HepG2 (cell line): ENCODE results near the gene GSS. TPM values are rescaled to one million over a fixed set of nuclear protein-coding genes. Genes with fewer than 3 reads are reported as not detected.
A peak's percentile ranks its signal among the peaks of the same experiment; 100 is the strongest.

Experiments
- ATAC-seq: fragments of 200-7000 bp; cut with Tn5 transposase; 3 replicates; pipeline ENCODE4 v1.9.1; 2020; ENCODE audit warnings: mild to moderate bottlenecking, moderate library complexity
- BruUV-seq: library from RNA; stranded (reverse); fragments of 400-500 nt; replicated peaks from 2 replicates; lab custom pipeline; 2021; lab: Mats Ljungman, UMichigan
- CTCF ChIA-PET: fragments of 300-600 bp; formaldehyde crosslinking; extraction: SDS; loops from one replicate; lab custom pipeline; 2021; ENCODE audit warnings: low total read pairs, inconsistent platforms, low intra/inter-chr PET ratio; lab: Yijun Ruan, JAX
- POLR2A ChIA-PET: fragments of 350-600 bp; sonication (Branson Sonifier 250); formaldehyde crosslinking; loops from one replicate; lab custom pipeline; 2020; ENCODE audit warnings: antibody characterized with exemption, inconsistent platforms; lab: Yijun Ruan, JAX
- DNase-seq: peaks from one replicate; pipeline ENCODE4 v3.0.0-alpha.2; 2015; ENCODE audit warnings: low spot score
- FAIRE-seq: peaks from 3 replicates; lab custom pipeline; 2011; peaks lifted over from hg19 to GRCh38; lab: Jason Lieb, UNC
- H2AFZ ChIP-seq: one replicate; pipeline ENCODE4 v1.6.1; 2011; ENCODE audit warnings: low read length, inconsistent platforms
- H3K27ac ChIP-seq: fragments of 300-600 bp; 3 replicates; pipeline ENCODE4 v1.8.0; 2011; ENCODE audit warnings: mixed run types, mild to moderate bottlenecking, mixed read lengths, low read length, inconsistent platforms; ENCODE audit not compliant: insufficient read depth; ENCODE audit errors: extremely low read length
- H3K27me3 ChIP-seq, 2 experiments: fragments of 200-600 bp in 1 of 2; 2 replicates in 1 of 2; 3 replicates in 1 of 2; pipeline versions ENCODE4 v1.6.0 to v1.8.0; 2011; ENCODE audit warnings: low read length in 2 of 2, mild to moderate bottlenecking in 2 of 2, moderate library complexity in 2 of 2, inconsistent platforms in 1 of 2; ENCODE audit not compliant: insufficient read depth in 2 of 2, control insufficient read depth in 1 of 2
- H3K36me3 ChIP-seq, 2 experiments: fragments of 200-600 bp in 1 of 2; replicated peaks in 1 of 2; 2 replicates in 1 of 2; 3 replicates in 1 of 2; pipeline versions ENCODE4 v1.5.1 to v1.8.0; 2011; ENCODE audit warnings: low read length in 2 of 2, inconsistent platforms in 1 of 2; ENCODE audit not compliant: insufficient read depth in 2 of 2, control insufficient read depth in 1 of 2
- H3K4me1 ChIP-seq: 2 replicates; pipeline ENCODE4 v1.5.1; 2012; ENCODE audit warnings: low read length, inconsistent platforms; ENCODE audit not compliant: insufficient read depth
- H3K4me2 ChIP-seq: 2 replicates; pipeline ENCODE4 v1.6.0; 2011; ENCODE audit warnings: low read depth, low read length, inconsistent platforms
- H3K4me3 ChIP-seq, 3 experiments: fragments of 200-600 bp in 1 of 3; sonication (generic), shearing (Covaris generic) in 1 of 3; replicated peaks in 1 of 3; 2 replicates each; pipeline ENCODE4 v1.5.1; 2011 to 2016; ENCODE audit warnings: low read length in 3 of 3, inconsistent platforms in 2 of 3, low read depth in 2 of 3, mild to moderate bottlenecking in 2 of 3, control low read depth in 1 of 3, mixed read lengths in 1 of 3; ENCODE audit not compliant: insufficient read depth in 1 of 3
- H3K79me2 ChIP-seq: one replicate; pipeline ENCODE4 v1.6.1; 2011; ENCODE audit warnings: low read length, inconsistent platforms; ENCODE audit not compliant: insufficient read depth
- H3K9ac ChIP-seq: 2 replicates; pipeline ENCODE4 v1.6.0; 2011; ENCODE audit warnings: mild to moderate bottlenecking, low read depth, low read length, inconsistent platforms; ENCODE audit not compliant: insufficient read depth
- H3K9me3 ChIP-seq: 2 replicates; pipeline ENCODE4 v1.5.1; 2012; ENCODE audit warnings: mild to moderate bottlenecking, low read length
- H4K20me1 ChIP-seq: 2 replicates; pipeline ENCODE4 v1.6.0; 2011; ENCODE audit warnings: inconsistent platforms, mild to moderate bottlenecking, low read length, moderate library complexity; ENCODE audit not compliant: insufficient read depth
- AGO1 ChIP-seq: fragments of 200-400 bp; formaldehyde crosslinking; IDR thresholded peaks from 2 replicates; pipeline ENCODE4 v1.6.1; 2017; ENCODE audit warnings: mild to moderate bottlenecking, low read depth, low read length, moderate library complexity; ENCODE audit not compliant: poor library complexity, severe bottlenecking
- AHR ChIP-seq: IDR thresholded peaks from 2 replicates; pipeline ENCODE4 v1.6.1; 2018; ENCODE audit warnings: missing genetic modification reagents, missing compliant biosample characterization
- DR1 ChIP-seq: sonication (generic); formaldehyde crosslinking; IDR thresholded peaks from 2 replicates; pipeline ENCODE4 v1.8.0; 2021; ENCODE audit warnings: mild to moderate bottlenecking, missing genetic modification reagents, inconsistent platforms
- EEA1 ChIP-seq: sonication (generic); formaldehyde crosslinking; IDR thresholded peaks from 2 replicates; pipeline ENCODE4 v1.5.1; 2020; ENCODE audit warnings: mild to moderate bottlenecking, missing genetic modification reagents, borderline replicate concordance
- JUN ChIP-seq: sonication (generic); formaldehyde crosslinking; IDR thresholded peaks from 2 replicates; pipeline ENCODE4 v1.4.0; 2020; ENCODE audit warnings: mild to moderate bottlenecking, missing genetic modification reagents
- KDM2A ChIP-seq: sonication (generic); formaldehyde crosslinking; IDR thresholded peaks from 2 replicates; pipeline ENCODE4 v1.4.0; 2020; ENCODE audit warnings: low read depth, missing genetic modification reagents, borderline replicate concordance
- KLF12 ChIP-seq: sonication (generic); formaldehyde crosslinking; IDR thresholded peaks from 2 replicates; pipeline ENCODE4 v1.4.0; 2020; ENCODE audit warnings: missing genetic modification reagents, borderline replicate concordance
- KLF15 ChIP-seq: sonication (generic); formaldehyde crosslinking; IDR thresholded peaks from 2 replicates; pipeline ENCODE4 v1.8.1; 2023; ENCODE audit warnings: borderline replicate concordance, mild to moderate bottlenecking, inconsistent platforms, missing genetic modification reagents, mixed read lengths
- ZC3H4 ChIP-seq: sonication (generic); formaldehyde crosslinking; IDR thresholded peaks from 2 replicates; pipeline ENCODE4 v1.4.0; 2020; ENCODE audit warnings: missing genetic modification reagents, borderline replicate concordance
- ZMYM3 ChIP-seq: sonication (generic); formaldehyde crosslinking; IDR thresholded peaks from 2 replicates; pipeline ENCODE4 v1.5.1; 2020; ENCODE audit warnings: mild to moderate bottlenecking, missing genetic modification reagents
- ZNF274 ChIP-seq: sonication (generic); formaldehyde crosslinking; IDR thresholded peaks from 2 replicates; pipeline ENCODE4 v1.5.1; 2020; ENCODE audit warnings: mild to moderate bottlenecking, missing genetic modification reagents
- ZNF563 ChIP-seq: sonication (generic); formaldehyde crosslinking; IDR thresholded peaks from 2 replicates; pipeline ENCODE4 v1.8.0; 2022; ENCODE audit warnings: mild to moderate bottlenecking, moderate library complexity, missing genetic modification reagents
- ZNF777 ChIP-seq: sonication (generic); formaldehyde crosslinking; IDR thresholded peaks from 2 replicates; pipeline ENCODE4 v1.4.0; 2020; ENCODE audit warnings: missing genetic modification reagents
- WGBS: methylation state at CpG from one replicate; pipeline ENCODE4 v1.1.6; 2017; ENCODE audit warnings: low lambda C conversion rate; 5-methylcytosine and 5-hydroxymethylcytosine counted together
- in situ Hi-C: cut with HindIII; loops from 2 replicates; pipeline ENCODE4 v1.10.0; 2017; ENCODE audit warnings: low pct_unique_long_range_greater_than_20kb; ENCODE audit not compliant: extremely low pct_ligation_motif_present
- intact Hi-C: fragments of 100-400 bp; cut with micrococcal nuclease; formaldehyde crosslinking; loops from one replicate; pipeline ENCODE4 v1.10.0; 2022; ENCODE audit not compliant: unreplicated experiment
- polyA plus RNA-seq, 8 experiments: library from polyadenylated mRNA; depleted of rRNA in 3 of 8; stranded (reverse) in 7 of 8; unstranded in 1 of 8; fragments of >200 nt; fragmentation: Illumina TruSeq in 4 of 8; extraction: Trizol in 4 of 8; gene quantifications; 2 replicates each; pipeline versions ENCODE4 v1.2.1 to v1.2.3, GENCODE V29; 2011 to 2016; ENCODE audit warnings: low read depth in 4 of 8, missing spikeins in 1 of 8, mixed read lengths in 1 of 8; ENCODE audit not compliant: insufficient read depth in 1 of 8
- total RNA-seq, 5 experiments: library from RNA; depleted of rRNA; stranded (reverse); fragments of >200 nt; fragmentation: Illumina TruSeq; extraction: Trizol; gene quantifications; 2 replicates each; pipeline ENCODE4 v1.2.3, GENCODE V29; 2016; ENCODE audit warnings: low read depth in 1 of 5
- TF ChIP-seq, protein P1 (sequence below): sonication (generic); formaldehyde crosslinking; IDR thresholded peaks from 2 replicates; pipeline ENCODE4 v1.5.1; 2020; ENCODE audit warnings: mild to moderate bottlenecking, moderate library complexity, missing genetic modification reagents
- TF ChIP-seq, protein P2 (sequence below): sonication (generic); formaldehyde crosslinking; IDR thresholded peaks from 2 replicates; pipeline ENCODE4 v1.5.1; 2020; ENCODE audit warnings: missing genetic modification reagents, mild to moderate bottlenecking, borderline replicate concordance

The GSS gene
- total and polyA plus RNA-seq, 2 of the 13 experiments (the other 11 are each of a cell fraction or from before 2014, with no cell fraction given) = 80.1 to 102 TPM

DNA sequence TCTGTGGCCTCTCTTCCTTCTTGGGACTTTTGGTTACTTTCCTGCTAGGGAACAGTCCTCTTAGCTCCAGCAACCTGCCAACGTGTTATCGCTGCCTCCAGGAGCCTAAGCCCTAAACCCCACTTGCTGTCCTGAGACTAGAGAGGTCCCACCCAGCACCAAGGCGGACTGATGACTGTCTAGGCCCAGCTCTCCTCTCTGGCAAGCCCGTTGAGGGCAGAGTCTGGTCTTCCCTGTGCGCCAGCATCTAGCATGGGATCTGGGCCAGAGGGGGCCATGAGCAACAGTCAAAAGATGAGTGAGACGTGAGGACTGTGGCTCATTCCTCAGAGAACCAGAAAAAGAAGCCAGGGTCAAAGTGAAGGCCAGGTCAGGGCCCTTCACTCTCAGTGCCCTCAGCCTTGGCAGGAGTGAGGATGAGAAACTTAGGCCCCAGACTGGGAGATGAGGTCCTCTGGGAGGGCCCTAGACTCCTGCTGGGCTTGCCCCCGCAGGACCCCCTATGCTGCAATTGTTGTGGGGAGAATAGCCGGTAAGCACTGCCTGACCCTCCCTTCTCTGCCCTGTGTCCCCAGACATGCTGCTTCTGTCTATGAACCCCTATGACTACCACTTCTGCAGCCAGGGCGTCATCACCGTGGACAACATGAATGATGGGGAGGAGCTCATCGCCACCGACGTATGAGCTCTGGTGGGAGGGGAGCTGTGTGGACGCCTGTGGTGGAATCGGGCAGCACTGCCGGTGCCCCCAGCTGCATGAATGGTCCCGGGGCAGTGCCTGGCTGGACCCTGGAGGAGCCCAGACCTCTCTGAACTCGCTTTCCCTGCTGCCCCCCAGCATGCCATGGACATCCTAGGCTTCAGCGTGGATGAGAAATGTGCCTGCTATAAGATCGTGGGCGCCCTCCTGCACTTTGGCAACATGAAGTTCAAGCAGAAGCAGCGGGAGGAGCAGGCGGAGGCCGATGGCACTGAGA is 31.0 kb upstream of the GSS start (continued):
- TF ChIP-seq JUN (CRISPR knock-in tag) (no peak), DR1 (0 out of 2 replicates have a peak, but pooled peaks have one; percentile 22), ZNF563 (CRISPR knock-in tag) (0 out of 2 replicates have a peak, but pooled peaks have one; percentile 35), ZNF777 (CRISPR knock-in tag) (no peak), EEA1 (CRISPR knock-in tag) (0 out of 2 replicates have a peak, but pooled peaks have one; percentile 33), ZMYM3 (CRISPR knock-in tag) (0 out of 2 replicates have a peak, but pooled peaks have one; percentile 6)
- TF ChIP-seq, protein P1, sequence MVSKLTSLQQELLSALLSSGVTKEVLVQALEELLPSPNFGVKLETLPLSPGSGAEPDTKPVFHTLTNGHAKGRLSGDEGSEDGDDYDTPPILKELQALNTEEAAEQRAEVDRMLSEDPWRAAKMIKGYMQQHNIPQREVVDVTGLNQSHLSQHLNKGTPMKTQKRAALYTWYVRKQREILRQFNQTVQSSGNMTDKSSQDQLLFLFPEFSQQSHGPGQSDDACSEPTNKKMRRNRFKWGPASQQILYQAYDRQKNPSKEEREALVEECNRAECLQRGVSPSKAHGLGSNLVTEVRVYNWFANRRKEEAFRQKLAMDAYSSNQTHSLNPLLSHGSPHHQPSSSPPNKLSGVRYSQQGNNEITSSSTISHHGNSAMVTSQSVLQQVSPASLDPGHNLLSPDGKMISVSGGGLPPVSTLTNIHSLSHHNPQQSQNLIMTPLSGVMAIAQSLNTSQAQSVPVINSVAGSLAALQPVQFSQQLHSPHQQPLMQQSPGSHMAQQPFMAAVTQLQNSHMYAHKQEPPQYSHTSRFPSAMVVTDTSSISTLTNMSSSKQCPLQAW = 0 out of 2 replicates have a peak, but pooled peaks have one; percentile 20
- TF ChIP-seq, all 625 proteins: peak for 24

DNA sequence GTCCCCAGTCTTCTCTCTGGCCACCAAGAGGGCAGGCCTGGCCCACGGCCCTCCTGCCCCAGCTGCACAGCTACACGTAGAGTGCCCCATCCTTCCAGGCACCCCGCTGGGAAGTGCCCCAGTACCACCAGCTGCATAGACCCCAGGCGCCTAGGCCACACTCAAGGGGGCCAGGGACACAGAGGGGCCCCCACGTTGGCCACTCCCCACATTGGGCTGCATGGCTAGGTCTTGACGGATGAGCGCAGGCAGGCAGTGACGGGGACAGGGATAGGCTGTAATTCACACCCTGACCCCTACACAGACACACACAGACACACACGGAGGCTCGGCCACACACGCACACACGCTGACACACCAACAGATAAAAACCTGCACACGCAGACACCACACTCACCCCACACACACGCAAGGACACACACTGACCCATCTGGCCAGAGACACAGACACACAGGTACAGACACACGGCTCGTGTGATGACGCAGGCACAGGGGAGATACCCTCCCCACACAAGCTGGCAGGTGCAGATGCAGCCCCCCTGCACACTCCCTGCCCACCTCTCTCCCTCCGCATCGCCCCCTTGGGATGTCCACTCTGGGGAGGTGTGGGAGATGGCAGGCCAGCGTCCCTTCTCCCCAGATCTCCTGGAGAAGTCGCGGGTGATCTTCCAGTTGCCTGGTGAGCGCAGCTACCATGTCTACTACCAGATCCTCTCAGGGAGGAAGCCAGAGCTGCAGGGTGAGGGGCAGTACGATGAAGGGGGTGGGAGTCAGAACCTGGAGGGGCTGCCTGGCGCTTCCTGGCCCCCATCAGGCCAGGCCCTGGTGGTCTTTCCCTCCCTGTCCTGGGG is 30.1 kb upstream of the GSS start:
- in situ Hi-C loops (no loop called here), intact Hi-C loops (no loop called here)
- CTCF ChIA-PET = no interaction called here
- no peak overlapping the region for H3K4me2 ChIP-seq
- POLR2A ChIA-PET = no interaction called here
- no TSS peak for BruUV-seq
- 55% methylated on average over 25 of the region's 25 CpGs for WGBS
- H3K9me3 ChIP-seq = no peaks in the 10 kb centered on the region
- no peaks in the 10 kb centered on the region for H3K79me2 ChIP-seq
- no peak for FAIRE-seq
- no peak overlapping the region for H3K27ac ChIP-seq
- H3K4me1 ChIP-seq = peaks cover 19% of the 10 kb centered on the region
- DNase-seq = no peak
- H2AFZ ChIP-seq = no peak overlapping the region
- peaks cover 28 to 43% of the 10 kb centered on the region in 2 experiments for H3K27me3 ChIP-seq
- no peaks in the 10 kb centered on the region for H3K36me3 ChIP-seq
- no peaks in the 10 kb centered on the region for H4K20me1 ChIP-seq
- no peak for ATAC-seq
- no peak overlapping the region for H3K9ac ChIP-seq
- no peak overlapping the region for H3K4me3 ChIP-seq
- TF ChIP-seq AGO1 (peak; percentile 75), KLF12 (CRISPR knock-in tag) (no peak), ZNF274 (peak; percentile 49; the same call in 1 of the 2 replicates), KDM2A (CRISPR knock-in tag) (0 out of 2 replicates have a peak, but pooled peaks have one; percentile 29), KLF15 (CRISPR knock-in tag) (peak; percentile 50; the same call in 1 of the 2 replicates), AHR (CRISPR knock-in tag) (peak; percentile 29; the same call in 1 of the 2 replicates), ZC3H4 (CRISPR knock-in tag) (0 out of 2 replicates have a peak, but pooled peaks have one; percentile 53)
- TF ChIP-seq, protein P2, sequence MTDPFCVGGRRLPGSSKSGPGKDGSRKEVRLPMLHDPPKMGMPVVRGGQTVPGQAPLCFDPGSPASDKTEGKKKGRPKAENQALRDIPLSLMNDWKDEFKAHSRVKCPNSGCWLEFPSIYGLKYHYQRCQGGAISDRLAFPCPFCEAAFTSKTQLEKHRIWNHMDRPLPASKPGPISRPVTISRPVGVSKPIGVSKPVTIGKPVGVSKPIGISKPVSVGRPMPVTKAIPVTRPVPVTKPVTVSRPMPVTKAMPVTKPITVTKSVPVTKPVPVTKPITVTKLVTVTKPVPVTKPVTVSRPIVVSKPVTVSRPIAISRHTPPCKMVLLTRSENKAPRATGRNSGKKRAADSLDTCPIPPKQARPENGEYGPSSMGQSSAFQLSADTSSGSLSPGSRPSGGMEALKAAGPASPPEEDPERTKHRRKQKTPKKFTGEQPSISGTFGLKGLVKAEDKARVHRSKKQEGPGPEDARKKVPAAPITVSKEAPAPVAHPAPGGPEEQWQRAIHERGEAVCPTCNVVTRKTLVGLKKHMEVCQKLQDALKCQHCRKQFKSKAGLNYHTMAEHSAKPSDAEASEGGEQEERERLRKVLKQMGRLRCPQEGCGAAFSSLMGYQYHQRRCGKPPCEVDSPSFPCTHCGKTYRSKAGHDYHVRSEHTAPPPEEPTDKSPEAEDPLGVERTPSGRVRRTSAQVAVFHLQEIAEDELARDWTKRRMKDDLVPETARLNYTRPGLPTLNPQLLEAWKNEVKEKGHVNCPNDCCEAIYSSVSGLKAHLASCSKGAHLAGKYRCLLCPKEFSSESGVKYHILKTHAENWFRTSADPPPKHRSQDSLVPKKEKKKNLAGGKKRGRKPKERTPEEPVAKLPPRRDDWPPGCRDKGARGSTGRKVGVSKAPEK (CRISPR knock-in tag) = no peak
